NOMO-1 (cell line): ENCODE measurements around the gene VSIG4.
"Not testable (repeated sequence)": the region's sequence is repeated elsewhere in the genome, so short reads cannot be mapped to it uniquely, and the experiment has no call there.

Experiments
- DNase-seq, 2 experiments: peaks; one replicate each; lab custom pipeline; 2025; ENCODE audit not compliant: unreplicated experiment in 2 of 2; lab: John Stamatoyannopoulos, UW

The VSIG4 gene

GRCh38 chrX:66039944-66040343, at the start of gene VSIG4:
VSIG4 (minus strand) TSS chrX:66040080; CDS start chrX:66039998, 82 bp downstream.
- DNase-seq = no peak

GRCh38 chrX:66076801-66077200, 36.9 kb upstream of the VSIG4 start:
- DNase-seq = no peak

GRCh38 chrX:66074920-66075879, 35.3 kb upstream of the VSIG4 start:
- peak; percentile 84 to 93 for DNase-seq

- DNase-seq = no peak
Observed at GRCh38 chrX:66071126-66071525, 31.2 kb upstream of the VSIG4 start.

GRCh38 chrX:66064261-66064660, 24.4 kb upstream of the VSIG4 start:
- no peak for DNase-seq

GRCh38 chrX:66057019-66057418, 17.1 kb upstream of the VSIG4 start:
- not testable (repeated sequence) for DNase-seq

GRCh38 chrX:66054978-66055377, 15.1 kb upstream of the VSIG4 start:
- DNase-seq = no peak

GRCh38 chrX:66053414-66053813, 13.5 kb upstream of the VSIG4 start:
- no peak for DNase-seq

GRCh38 chrX:66051980-66052379, 12.1 kb upstream of the VSIG4 start:
- no peak for DNase-seq

GRCh38 chrX:66050140-66050569, 10.3 kb upstream of the VSIG4 start:
- peak; percentile 55 to 71 for DNase-seq

- no peak for DNase-seq
Observed at GRCh38 chrX:66049056-66049455, 9.2 kb upstream of the VSIG4 start.

GRCh38 chrX:66046612-66047235, 6.8 kb upstream of the VSIG4 start:
- peak; percentile 66 to 83 for DNase-seq

- DNase-seq = no peak
Observed at GRCh38 chrX:66045894-66046293, 6.0 kb upstream of the VSIG4 start.

GRCh38 chrX:66043584-66043983, 3.7 kb upstream of the VSIG4 start:
- DNase-seq = no peak

GRCh38 chrX:66042307-66043077, 2.6 kb upstream of the VSIG4 start:
- no peak for DNase-seq

- DNase-seq = no peak
Observed at GRCh38 chrX:66038115-66038514, 1.8 kb downstream of the VSIG4 start.

GRCh38 chrX:66036231-66036630, 3.6 kb downstream of the VSIG4 start:
- peak; percentile 21 to 45 for DNase-seq

GRCh38 chrX:66035667-66036066, 4.2 kb downstream of the VSIG4 start:
- DNase-seq = no peak

GRCh38 chrX:66030505-66031317, 9.2 kb downstream of the VSIG4 start:
- DNase-seq = peak in 1 of 2 experiments; percentile 29

GRCh38 chrX:66028936-66029335, 10.9 kb downstream of the VSIG4 start:
- no peak for DNase-seq
